ENCODE data around the gene PTPN23. TPM values are rescaled to one million over a fixed set of nuclear protein-coding genes. Genes with fewer than 3 reads are reported as not detected.
A peak's percentile ranks its signal among the peaks of the same experiment; 100 is the strongest.

PTPN23 gene
- total and polyA plus RNA-seq, 2 of the 13 experiments (the other 11 are each of a cell fraction or from before 2014, with no cell fraction given), result 2.3 to 3.7 TPM

DNA sequence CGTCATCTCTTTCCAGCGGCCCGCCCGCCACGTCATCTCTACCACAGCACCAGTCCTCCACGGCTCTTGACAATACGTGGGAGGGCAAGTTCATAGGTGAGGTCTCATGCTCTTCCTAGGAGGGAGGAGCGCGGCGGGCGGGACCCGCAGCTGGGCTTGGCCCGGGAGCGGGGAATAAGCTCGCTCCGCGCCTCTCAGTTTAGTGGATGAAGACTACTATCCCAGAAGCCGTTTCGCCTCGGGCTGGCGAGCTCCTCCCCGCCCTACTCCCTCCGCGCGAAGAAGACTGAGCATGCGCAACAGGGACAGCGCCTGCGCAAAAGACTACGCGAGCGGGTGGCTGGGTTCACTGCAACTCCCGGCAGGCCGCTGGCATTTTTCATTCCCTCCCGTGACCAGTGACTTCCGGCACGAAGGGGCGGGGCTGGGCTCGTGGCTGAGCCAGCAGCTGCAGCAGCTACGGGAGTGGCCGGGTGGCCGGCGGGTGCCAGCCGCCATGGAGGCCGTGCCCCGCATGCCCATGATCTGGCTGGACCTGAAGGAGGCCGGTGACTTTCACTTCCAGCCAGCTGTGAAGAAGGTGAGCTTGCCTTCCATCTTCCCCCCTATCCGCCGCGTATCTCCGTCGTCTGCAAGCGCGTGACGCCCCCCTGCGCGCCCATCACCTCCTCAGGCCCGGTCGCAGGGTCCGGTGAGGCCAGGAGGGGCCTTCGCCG lies at the start of gene PTPN23 (continued):
- TF ChIP-seq, protein P1, sequence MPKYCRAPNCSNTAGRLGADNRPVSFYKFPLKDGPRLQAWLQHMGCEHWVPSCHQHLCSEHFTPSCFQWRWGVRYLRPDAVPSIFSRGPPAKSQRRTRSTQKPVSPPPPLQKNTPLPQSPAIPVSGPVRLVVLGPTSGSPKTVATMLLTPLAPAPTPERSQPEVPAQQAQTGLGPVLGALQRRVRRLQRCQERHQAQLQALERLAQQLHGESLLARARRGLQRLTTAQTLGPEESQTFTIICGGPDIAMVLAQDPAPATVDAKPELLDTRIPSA (CRISPR knock-in tag; IDR thresholded peaks at IDR 0.05; ENCODE audit: borderline replicate concordance), result peak; percentile 62
- no peak; the same call in 1 of the 2 replicates for TF ChIP-seq PLSCR1 (CRISPR knock-in tag; IDR thresholded peaks at IDR 0.05; ENCODE audit: borderline replicate concordance)
- TF ChIP-seq ZNF543 (CRISPR knock-in tag; IDR thresholded peaks at IDR 0.05), result peak; percentile 45; the same call in 1 of the 2 replicates
- no peak for TF ChIP-seq ATF4 (CRISPR knock-in tag; IDR thresholded peaks at IDR 0.05)
- TF ChIP-seq ZNF768 (CRISPR knock-in tag; IDR thresholded peaks at IDR 0.05), result peak; percentile 49; the same call in 1 of the 2 replicates
- no peak; the same call in 1 of the 2 replicates for TF ChIP-seq ZNF652 (CRISPR knock-in tag; IDR thresholded peaks at IDR 0.05; ENCODE audit: borderline replicate concordance, low read depth)
- TF ChIP-seq ZNF644 (CRISPR knock-in tag; IDR thresholded peaks at IDR 0.05; ENCODE audit: low read depth), result no peak
- TF ChIP-seq, protein P2, sequence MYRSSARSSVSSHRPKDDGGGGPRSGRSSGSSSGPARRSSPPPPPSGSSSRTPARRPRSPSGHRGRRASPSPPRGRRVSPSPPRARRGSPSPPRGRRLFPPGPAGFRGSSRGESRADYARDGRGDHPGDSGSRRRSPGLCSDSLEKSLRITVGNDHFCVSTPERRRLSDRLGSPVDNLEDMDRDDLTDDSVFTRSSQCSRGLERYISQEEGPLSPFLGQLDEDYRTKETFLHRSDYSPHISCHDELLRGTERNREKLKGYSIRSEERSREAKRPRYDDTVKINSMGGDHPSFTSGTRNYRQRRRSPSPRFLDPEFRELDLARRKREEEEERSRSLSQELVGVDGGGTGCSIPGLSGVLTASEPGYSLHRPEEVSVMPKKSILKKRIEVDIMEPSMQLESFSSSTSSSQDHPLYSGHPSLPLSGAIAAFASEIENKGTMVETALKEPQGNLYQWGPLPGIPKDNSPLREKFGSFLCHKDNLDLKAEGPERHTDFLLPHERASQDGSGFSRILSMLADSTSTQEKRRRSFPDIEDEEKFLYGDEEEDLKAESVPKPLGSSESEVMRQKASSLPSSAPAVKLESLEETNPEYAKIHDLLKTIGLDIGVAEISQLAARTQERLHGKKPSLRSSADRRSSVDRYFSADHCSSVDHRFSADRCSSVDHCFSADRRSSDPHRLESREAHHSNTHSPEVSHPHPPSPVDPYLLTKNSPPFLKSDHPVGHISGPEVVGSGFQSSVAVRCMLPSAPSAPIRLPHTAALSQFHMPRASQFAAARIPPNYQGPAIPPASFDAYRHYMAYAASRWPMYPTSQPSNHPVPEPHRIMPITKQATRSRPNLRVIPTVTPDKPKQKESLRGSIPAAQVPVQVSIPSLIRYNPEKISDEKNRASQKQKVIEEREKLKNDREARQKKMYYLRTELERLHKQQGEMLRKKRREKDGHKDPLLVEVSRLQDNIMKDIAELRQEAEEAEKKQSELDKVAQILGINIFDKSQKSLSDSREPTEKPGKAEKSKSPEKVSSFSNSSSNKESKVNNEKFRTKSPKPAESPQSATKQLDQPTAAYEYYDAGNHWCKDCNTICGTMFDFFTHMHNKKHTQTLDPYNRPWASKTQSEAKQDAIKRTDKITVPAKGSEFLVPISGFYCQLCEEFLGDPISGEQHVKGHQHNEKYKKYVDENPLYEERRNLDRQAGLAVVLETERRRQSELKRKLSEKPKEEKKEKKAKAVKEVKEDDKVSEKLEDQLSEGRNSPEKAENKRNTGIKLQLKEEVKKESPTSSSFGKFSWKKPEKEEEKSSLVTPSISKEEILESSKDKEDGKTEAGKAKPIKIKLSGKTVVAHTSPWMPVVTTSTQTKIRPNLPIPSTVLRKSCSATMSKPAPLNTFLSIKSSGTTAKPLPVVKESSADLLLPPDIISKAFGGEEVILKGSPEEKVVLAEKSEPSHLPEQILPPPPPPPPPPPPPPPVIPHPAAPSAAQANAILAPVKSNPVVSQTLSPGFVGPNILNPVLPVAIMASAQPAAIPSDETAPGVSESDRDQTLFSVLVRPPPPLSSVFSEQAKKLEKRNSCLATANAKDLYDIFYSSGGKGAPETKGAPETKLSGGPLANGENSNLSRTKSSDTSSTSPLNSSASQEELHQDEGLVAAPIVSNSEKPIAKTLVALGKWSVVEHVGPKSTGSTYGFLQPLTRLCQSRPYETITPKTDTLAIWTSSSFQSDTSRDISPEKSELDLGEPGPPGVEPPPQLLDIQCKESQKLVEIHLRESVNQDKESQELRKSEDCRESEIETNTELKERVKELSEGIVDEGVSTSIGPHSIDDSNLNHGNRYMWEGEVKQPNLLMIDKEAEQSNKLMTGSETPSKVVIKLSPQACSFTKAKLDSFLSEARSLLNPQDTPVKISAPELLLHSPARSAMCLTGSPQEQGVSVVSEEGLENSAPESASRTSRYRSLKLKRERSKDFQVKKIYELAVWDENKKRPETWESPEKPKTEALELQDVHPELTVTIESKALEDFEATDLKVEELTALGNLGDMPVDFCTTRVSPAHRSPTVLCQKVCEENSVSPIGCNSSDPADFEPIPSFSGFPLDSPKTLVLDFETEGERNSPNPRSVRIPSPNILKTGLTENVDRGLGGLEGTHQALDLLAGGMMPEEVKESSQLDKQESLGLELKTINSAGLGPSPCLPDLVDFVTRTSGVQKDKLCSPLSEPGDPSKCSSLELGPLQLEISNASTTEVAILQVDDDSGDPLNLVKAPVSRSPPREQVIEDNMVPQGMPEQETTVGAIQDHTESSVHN (CRISPR knock-in tag; IDR thresholded peaks at IDR 0.05), result no peak; the same call in 1 of the 2 replicates
- TF ChIP-seq RORA (CRISPR knock-in tag; IDR thresholded peaks at IDR 0.05), result no peak
- TF ChIP-seq ZFYVE20 (CRISPR knock-in tag; IDR thresholded peaks at IDR 0.05; ENCODE audit: borderline replicate concordance, low read depth), result no peak

Measured in HepG2 (cell line).